T follicular helper cell (primary cell): ENCODE data around the gene GPD2.
"Not testable (repeated sequence)": the region's sequence is repeated elsewhere in the genome, so short reads cannot be mapped to it uniquely, and the experiment has no call there.

Experiments
- DNase-seq: peaks from one replicate; pipeline ENCODE4 v3.0.0-alpha.2; 2020; ENCODE audit warnings: low read depth

The GPD2 gene

GRCh38 chr2:156528583-156528982 lies 92.4 kb downstream of the GPD2 start:
- DNase-seq, result not testable (repeated sequence)

DNA sequence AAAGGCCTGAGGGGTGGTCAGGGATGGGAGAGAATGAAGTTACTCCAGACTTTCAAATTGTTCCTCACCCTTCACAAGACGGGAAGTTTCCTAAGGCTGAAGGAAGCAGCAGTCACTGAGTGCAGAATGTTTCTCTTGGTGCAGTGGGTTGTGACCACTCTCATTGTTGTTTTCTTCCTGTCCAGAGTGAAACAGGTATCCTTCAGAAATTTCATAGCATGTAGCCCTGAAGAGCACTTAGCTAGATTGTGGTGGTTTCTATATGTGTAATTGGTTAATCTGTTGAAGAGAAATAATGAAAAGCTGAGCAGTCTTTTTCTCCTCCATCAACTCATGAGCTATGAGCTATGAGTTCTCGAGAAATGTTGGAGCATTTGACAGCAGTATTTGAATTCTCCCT lies 96.8 kb downstream of the GPD2 start:
- no peak for DNase-seq

- no peak for DNase-seq
Observed at GRCh38 chr2:156536534-156536933, 100.4 kb downstream of the GPD2 start.

DNA sequence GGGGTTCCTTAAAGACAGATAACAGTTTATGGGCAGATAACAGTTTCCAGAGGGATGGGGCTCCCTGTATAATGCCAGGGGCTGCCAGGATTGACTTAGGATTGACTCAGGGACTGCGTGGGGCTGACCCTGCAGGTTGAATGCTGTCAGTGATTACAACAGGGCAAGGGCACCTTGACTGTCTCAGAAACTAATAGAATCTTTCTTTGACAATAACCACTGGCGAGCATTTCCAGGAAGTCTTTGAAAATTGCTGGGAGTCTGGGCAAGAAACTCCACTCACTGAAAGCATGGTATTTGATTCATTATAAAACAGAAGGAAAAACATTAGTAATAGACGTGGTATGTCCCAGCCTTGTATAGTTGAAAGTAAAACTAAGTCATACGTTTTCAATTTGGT lies 101.0 kb downstream of the GPD2 start:
- DNase-seq, result no peak

- no peak for DNase-seq
Observed at GRCh38 chr2:156538083-156538504, 101.9 kb downstream of the GPD2 start.

DNA sequence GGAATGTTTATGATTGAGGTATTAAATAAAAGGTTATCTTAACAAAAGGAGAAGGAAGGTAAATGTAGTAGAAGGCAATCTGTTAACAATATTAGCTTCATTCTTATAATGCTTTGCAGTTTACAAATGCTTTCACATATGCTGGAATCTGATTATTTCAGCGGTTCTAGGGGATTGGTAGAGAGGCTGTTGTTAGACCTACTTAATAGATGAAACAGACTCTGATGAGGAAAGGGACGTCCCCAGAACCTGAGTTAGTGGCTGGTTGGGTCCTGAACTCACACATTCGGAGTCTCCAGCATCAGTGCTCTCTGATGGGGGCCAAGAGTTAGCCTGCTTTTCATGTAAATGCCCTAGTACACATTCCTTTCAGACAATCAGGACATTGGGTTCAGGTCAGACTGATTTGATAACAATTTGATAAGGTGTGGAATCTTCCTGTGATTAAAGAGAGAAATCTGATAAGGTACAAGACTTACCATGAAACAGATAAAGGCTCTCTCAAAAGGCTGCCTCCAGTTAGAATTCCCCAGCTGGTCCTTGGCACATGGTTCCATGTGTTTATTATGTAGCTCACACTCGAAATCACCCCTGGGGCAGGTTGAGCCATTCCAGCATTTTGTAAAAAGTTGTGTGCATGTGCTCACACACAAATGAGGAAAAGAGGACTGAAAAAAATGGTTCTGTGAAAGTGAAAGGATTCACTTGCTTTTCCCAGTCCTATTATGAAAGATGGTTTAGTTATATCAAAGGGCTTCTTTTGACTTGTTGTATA lies 103.1 kb downstream of the GPD2 start:
- no peak for DNase-seq

- DNase-seq, result no peak
Observed at GRCh38 chr2:156540706-156541105, 104.5 kb downstream of the GPD2 start.

- DNase-seq, result no peak
Observed at GRCh38 chr2:156541229-156541628, 105.0 kb downstream of the GPD2 start.

DNA sequence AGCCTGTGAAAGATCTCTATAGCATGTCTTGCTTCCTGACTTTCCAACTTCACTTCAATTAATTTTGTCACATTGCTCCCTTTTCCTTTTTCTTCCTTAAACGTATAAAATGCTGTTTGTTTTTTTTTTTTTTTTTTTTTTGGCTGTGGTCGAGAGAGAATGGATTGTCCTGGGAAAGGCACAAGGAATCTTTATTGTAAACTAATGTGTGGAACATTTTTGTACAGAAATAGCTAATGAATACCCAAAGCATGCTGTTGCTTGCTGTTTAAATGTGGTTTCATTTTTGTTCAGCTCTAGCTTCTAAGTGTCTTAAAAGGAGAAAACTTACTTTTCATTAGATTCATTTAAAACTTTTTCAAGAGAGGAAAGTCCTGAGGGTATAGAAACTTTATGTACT lies 105.5 kb downstream of the GPD2 start:
- DNase-seq, result no peak

DNA sequence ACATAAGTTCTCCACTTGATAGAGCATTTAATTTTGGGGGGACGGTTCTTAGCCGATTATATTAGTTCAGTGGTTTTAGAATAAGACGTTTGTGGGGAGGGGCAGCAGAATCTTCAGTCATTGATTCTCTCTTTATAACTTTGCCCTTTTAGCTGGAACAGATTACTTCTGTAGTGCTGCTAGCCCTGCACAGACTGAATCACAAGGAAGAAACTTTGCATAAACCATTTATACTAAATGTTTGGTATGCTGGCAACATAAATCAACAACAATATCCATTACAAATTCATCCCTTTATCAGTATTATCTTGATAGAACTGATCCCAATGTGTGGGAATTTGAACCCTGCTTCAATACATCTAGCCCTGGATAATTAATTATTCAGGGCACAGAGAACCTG lies 112.2 kb downstream of the GPD2 start:
- no peak for DNase-seq

DNA sequence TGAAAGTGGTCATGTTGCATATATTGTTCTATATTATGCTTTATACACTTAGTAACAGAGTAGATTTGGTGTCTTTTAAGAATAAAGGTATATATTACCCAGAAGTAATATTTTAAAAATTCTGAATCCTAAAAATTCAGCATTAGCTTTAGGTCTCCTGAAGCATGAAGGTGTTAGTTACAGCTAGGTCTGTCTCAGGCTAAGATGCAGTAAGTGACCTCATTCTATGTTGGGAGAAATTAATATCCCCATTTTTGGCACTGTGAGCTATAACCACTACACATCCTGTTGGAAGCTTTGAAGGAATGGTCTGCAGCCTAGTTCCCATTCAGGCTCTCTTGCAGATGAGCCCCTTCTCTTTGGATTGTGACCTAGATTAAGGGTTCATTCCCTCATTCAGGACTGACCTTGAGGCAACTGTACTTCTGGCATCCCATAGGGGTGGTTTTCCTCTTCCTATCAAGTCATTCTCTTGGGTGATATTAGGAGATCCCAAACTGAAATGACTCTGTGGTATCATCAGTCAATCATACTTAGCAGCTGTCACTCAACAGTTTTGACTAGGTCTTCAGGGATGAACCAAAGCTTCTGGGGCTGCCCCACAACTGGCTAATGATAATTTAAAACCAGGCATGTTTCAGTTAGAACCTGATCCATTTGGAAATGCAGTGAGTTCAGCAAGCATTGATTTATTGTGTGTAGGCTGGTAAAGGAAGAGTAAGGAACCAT lies 117.7 kb downstream of the GPD2 start:
- no peak for DNase-seq

GRCh38 chr2:156561326-156561725 lies 125.1 kb downstream of the GPD2 start:
- no peak for DNase-seq

DNA sequence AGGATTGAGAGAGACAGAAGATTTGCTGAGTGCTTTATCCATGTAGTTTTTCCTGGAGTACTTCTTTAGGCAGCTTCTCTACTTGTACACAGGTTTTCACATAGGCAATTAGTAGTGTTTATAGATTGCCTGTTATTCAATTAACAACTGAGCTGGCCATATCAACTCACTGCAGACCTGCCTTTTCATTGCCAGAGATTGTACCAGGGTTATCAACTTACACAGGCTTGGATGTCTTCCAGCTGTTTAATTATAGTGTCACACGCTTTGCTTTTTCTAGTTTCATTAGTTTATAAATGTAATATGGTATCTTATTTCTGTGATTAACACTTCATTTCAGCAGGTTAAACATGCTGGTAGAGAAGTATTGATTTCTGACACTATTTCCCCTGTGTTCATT lies 125.9 kb downstream of the GPD2 start:
- no peak for DNase-seq

DNA sequence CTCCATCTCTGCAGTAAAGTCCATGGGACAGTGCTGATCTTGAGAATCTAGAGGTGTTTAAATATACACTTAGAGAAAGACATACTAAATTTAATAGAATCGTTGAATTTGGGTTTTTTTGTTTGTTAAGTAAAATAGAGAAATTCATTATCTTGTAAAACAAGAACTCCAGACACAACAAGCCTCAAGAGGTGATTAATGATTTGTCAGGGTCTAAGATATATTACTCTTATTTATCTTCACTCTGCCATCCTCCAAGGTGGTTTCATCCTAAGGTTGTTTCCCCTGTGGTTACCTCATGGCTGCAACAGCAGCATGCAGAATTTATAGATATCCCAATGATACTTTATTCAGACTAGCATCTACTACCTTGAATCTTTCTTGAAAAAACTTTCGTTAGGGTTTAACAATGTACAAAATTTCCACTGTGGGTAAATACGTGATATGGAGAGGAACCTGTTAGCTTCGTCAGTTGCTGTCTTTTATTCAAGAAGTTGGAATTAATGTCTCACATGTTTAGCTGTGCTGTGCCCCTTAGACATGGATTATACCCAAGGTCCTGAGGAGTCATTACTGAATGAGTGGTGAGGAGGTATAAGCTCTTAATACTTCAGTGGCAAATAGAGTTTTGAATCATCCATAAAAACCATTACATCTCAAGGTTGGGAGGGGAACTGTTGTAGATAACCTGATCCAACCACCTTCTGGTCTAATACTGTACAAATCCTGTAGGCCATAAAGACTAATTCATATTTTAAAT lies 128.0 kb downstream of the GPD2 start:
- DNase-seq, result no peak

GRCh38 chr2:156565066-156565710 lies 129.0 kb downstream of the GPD2 start:
- DNase-seq, result no peak

DNA sequence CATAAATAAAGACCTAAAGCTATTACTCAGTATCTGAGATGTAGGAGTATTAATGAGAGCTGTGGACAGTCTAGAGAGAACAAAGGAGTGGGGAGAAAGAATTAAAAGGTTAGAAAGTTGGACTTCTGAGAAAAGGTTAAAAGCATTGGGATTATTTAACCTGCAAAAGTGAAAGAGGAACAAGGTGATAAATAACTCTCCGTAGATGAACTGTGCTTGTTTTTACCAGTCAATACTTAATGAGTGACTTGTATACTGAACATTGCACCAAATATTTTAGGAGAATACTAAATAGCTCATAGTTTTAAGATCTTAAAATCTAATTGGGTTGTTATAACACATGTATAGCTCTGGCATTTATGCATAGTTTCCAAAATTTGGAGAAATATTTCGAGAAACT lies 137.5 kb downstream of the GPD2 start:
- DNase-seq, result no peak

GRCh38 chr2:156574112-156574511 lies 137.9 kb downstream of the GPD2 start:
- no peak for DNase-seq

DNA sequence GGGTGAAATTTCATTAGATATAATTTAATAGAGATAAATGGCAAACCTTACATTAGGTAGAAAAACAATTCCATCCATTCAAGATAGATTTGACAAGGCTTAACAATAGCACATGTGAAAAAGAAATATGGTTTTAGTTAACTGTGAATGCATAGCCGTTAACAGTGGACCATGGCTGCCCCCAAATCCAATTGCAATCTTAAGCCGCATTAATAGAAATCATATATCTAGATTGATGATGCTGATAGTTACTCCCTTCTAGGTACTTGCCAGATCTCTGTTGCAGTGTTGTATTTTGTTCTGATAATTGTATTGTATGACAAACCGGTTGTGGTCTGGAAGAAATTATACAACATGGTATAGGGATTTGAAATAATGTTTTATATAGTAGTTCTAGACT lies 139.8 kb downstream of the GPD2 start:
- DNase-seq, result no peak

GRCh38 chr2:156580501-156580900 lies 144.3 kb downstream of the GPD2 start:
- DNase-seq, result no peak

GRCh38 chr2:156581280-156581679 lies 145.1 kb downstream of the GPD2 start:
- no peak for DNase-seq

DNA sequence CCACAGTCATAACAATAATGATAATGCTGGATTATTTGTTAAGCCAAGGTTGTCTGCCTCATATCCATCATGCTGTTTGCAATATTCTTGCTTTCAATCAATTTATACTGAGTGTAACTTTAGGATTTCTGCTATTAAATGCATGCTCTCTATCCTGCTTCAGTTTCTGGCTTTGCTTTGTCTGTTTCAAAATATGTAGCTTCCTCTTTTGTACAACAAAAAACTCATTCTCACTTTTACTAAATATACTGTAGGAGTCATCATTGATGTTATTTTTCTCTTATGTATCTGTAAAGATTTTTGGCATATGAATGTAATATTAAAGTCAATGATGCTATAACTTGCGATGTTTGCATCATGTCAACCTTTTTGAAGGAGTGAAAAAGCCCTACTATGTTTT lies 149.3 kb downstream of the GPD2 start:
- no peak for DNase-seq

GRCh38 chr2:156586621-156587020 lies 150.4 kb downstream of the GPD2 start:
- DNase-seq, result no peak
